Omental fat pad (tissue), 4 donors: Measurements from ENCODE around the gene CHD1. TPM values are rescaled to one million over a fixed set of nuclear protein-coding genes. Genes with fewer than 3 reads are reported as not detected.

ENCODE experiments used
- ATAC-seq: fragments of 150-250 bp; one replicate; pipeline ENCODE4 v1.9.1; 2016; ENCODE audit warnings: mild to moderate bottlenecking, moderate library complexity; ENCODE audit not compliant: low FRiP score
- DNase-seq: peaks from one replicate; pipeline ENCODE4 v3.0.0-alpha.2; 2019; ENCODE audit warnings: low spot score
- CTCF ChIP-seq, 3 donors: fragments of 450-650 bp; IDR thresholded peaks; one replicate each; pipeline ENCODE4 v1.5.1; 2016 to 2017; ENCODE audit warnings: antibody characterized with exemption in 3 of 3, mild to moderate bottlenecking in 3 of 3, moderate library complexity in 2 of 3
- total RNA-seq, 4 donors: library from RNA; depleted of rRNA; stranded (reverse); fragments of >200 nt; gene quantifications; one replicate each; pipeline ENCODE4 v1.1.0, GENCODE V29; 2016

CHD1 gene
- total RNA-seq, result 100 to 1,000 TPM in 2 of 4 donors, 10 to 100 TPM in 2; 44.9 to 194 (median 96.7) TPM

DNA sequence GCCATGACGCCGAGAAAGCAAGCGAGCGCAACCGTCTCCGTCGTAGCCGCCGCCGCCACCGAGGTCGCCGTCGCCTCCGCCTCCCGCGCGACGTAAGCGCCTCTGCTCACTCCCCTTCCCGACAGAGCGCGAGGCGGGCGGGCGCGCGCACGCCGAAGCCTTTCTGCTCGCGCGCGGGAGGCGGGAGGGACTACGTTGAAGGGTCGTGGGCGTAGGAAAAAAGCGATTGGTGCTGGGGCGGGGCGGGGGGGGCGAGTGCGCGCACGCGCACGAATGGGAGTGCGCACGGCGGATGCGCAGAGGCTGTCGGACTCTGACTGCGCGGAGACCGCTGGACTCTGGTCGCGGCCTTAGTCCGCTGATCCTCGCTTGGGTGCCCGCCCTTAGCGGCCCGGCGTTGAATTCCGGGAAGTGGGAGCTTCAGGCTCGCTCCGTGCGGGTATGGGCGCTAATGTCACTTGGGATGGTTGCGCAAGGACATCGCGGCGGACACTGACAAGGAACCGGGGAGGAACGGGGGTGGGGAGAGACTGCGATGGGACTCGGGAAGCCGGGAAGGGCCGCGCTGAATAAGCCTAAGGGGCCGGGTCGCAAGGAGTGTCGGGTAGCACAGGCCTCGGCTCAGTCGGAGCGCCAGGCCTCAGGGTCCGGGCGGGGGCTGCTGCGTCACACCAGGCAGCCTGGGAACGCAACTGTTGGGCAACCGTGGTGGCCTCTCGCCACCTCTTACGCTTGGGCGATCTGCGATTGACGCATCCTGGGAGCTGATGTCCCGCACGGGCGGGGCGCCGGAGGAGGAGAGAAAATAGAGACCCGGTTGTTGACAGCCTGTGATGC lies at the start of gene CHD1:
TSS of gene CHD1 (minus strand) at position 135 of the 837 bp plus-strand sequence. CDS start 2,621 bp downstream, outside the sequence.
- ATAC-seq (peak; percentile 90), DNase-seq (peak; percentile 93)
- TF ChIP-seq CTCF (IDR thresholded peaks at IDR 0.05), result no peak

- no peak for DNase-seq
- TF ChIP-seq CTCF (IDR thresholded peaks at IDR 0.05), result no peak
- no peak for ATAC-seq
These were observed 49.7 kb upstream of the CHD1 start for GRCh38 chr5:98978528-98978927.

DNA sequence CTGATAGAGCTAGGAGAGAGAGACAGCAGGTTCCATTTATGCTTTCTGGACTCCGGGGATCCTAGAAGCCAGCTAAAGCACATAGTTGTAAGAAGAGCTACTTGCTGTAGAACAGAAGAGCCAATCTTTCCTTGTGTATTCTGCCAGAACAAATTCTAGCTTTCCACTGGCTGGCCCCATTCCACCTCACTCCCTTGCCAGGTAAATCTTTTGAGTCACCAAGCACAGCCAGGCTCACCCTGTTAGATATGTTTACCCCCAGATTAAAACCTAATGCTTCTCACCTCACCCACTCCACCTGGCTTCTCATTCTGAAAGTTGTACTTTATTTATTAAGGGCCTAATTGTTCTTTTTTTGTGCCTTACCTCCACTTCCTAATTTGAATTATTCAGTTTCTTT lies 48.9 kb upstream of the CHD1 start:
- DNase-seq, result no peak
- no peak for TF ChIP-seq CTCF (IDR thresholded peaks at IDR 0.05)
- no peak for ATAC-seq

DNA sequence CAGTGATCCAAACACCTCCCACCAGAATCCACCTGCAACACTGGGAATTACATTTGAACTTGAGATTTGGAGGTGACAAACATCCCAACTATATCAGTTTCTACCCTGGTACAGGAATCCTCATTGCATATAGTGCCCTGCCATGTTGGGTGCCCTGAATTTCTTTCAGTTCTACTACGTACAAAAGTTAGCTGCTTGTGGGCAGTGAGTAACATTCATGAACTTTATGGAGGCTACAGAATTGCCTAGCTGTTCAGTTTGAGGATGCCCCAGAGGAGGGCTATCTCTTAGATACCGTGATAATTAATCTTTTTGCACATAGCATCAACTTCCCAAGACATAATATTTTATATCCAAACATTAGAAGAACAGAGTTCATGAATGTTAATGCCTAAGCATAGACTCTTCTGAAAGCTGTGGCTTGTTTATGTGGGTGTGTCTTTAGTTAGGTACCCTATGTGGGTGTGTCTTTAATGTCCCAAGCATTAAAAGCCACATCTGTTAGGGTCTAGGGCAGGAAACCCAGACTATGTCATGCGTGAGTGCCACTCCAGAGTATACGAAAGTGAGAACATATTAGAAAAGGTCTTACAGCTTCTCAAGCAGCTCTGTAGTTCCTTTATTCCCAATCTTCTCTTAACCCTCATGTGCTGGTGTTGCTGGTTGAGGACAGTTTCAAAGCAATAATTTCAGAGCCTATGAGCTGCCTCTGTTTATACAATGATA lies 47.0 kb upstream of the CHD1 start:
- ATAC-seq (no peak), DNase-seq (no peak)
- TF ChIP-seq CTCF (IDR thresholded peaks at IDR 0.05), result no peak

DNA sequence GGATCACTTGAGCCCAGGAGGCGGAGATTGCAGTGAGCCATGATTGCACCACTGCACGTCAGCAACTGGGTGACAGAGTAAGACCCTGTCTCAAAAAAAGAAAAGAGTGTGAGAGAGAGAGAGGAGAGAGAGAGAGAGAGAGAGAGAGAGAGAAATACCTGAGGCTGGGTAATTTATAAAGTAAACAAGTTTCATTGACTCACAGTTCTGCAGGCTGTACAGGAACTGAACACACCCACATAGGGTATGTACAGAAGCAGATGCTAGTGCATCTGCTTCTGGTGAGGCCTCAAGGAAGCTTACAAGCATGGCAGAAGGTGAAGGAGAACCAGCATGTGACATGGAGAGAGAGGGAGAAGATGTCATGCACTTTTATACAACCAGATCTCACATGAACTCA lies 46.4 kb upstream of the CHD1 start:
- TF ChIP-seq CTCF (IDR thresholded peaks at IDR 0.05), result no peak
- no peak for DNase-seq
- ATAC-seq, result no peak

DNA sequence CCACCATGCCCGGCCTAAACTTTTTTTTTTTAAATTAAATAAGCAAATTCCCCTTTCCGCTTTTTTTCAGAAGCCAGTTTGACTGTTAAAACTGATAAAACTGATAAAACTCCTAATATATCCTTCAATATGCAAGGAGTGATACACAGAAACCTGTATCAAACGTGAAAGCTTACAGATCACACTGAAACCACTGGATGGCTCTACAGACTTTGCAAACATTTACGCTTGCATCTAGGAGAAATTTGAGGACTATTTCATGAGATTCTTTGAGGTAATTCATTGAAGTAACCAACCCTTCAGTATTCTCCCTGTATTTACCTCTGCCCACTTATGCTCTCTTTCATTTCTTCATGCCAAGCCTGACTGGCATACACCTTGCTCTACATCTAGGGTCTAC lies 40.6 kb upstream of the CHD1 start:
- DNase-seq, result no peak
- ATAC-seq, result no peak
- TF ChIP-seq CTCF (IDR thresholded peaks at IDR 0.05), result no peak
